ENCODE data around the gene ATXN1.

Gene ATXN1

DNA sequence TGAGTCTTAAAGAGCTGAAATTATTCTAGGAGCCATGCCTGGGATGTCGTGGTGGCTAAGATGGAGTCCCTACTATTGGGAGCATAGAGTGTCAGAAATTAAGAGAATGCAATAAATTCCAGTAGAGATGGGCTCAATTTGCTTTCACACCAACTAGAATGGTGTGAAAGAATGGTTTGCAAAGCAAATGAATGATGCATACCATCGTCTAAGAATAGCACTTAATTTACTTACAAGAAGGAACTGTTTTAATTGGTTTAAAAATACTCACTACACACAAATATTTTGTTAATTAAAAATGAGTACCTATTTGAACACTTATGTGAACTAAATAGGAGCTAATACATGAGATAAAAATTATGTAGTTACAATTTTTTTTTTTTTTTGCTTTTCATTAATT is 390.3 kb downstream of the ATXN1 start:
- TF ChIP-seq, protein P1, sequence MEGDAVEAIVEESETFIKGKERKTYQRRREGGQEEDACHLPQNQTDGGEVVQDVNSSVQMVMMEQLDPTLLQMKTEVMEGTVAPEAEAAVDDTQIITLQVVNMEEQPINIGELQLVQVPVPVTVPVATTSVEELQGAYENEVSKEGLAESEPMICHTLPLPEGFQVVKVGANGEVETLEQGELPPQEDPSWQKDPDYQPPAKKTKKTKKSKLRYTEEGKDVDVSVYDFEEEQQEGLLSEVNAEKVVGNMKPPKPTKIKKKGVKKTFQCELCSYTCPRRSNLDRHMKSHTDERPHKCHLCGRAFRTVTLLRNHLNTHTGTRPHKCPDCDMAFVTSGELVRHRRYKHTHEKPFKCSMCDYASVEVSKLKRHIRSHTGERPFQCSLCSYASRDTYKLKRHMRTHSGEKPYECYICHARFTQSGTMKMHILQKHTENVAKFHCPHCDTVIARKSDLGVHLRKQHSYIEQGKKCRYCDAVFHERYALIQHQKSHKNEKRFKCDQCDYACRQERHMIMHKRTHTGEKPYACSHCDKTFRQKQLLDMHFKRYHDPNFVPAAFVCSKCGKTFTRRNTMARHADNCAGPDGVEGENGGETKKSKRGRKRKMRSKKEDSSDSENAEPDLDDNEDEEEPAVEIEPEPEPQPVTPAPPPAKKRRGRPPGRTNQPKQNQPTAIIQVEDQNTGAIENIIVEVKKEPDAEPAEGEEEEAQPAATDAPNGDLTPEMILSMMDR (IDR thresholded peaks at IDR 0.05; ENCODE audit: low read depth, low read length): no peak
- no peak for TF ChIP-seq EZH2phosphoT487 (IDR thresholded peaks at IDR 0.05; ENCODE audit: low read depth)
- H3K9me3 ChIP-seq (ENCODE audit: insufficient read depth, low read length): no peaks in the 10 kb centered on the region
- H3K4me1 ChIP-seq (ENCODE audit: low read length): no peaks in the 10 kb centered on the region
- no peak overlapping the region for H3K9ac ChIP-seq (ENCODE audit: low read length)
- H3K27ac ChIP-seq (ENCODE audit: low read length): no peak overlapping the region
- H3K79me2 ChIP-seq (ENCODE audit: low read length): no peaks in the 10 kb centered on the region
- H3K36me3 ChIP-seq (replicated peaks; ENCODE audit: low read depth, low read length): no peaks in the 10 kb centered on the region
- H4K20me1 ChIP-seq (ENCODE audit: insufficient read depth, low read length): no peaks in the 10 kb centered on the region
- no peak overlapping the region for H3K4me2 ChIP-seq (ENCODE audit: low read length)
- no peak overlapping the region for H3K4me3 ChIP-seq (ENCODE audit: low read length)
- peaks cover 28% of the 10 kb centered on the region for H3K27me3 ChIP-seq (ENCODE audit: low read depth, low read length)
- no peak overlapping the region for H2AFZ ChIP-seq (ENCODE audit: low read depth, low read length)

DNA sequence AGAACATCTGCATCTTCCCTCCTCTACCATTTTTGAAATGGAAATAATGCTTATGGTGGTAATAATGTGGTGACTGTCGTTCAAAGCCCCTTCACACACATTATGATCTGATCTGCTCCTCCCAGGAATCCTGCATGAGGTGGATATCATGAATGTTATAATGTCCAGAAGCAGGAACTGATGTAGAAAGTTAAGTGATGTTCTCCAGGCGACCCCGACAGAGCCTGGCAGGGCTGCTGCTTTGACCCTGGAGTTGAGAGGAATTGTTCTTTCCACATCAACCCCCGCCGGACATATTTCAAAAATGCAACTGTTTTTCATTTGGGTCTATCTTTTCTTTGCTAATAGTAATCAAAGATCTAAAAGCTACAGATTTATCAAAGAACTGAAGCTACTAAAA is 391.3 kb downstream of the ATXN1 start:
- Histone ChIP-seq H3K27ac (ENCODE audit: low read length) (no peak overlapping the region), H3K27me3 (ENCODE audit: low read depth, low read length) (peaks cover 19% of the 10 kb centered on the region), H3K36me3 (replicated peaks; ENCODE audit: low read depth, low read length) (no peaks in the 10 kb centered on the region), H3K79me2 (ENCODE audit: low read length) (no peaks in the 10 kb centered on the region), H3K4me1 (ENCODE audit: low read length) (no peaks in the 10 kb centered on the region), H3K4me2 (ENCODE audit: low read length) (no peak overlapping the region), H3K4me3 (ENCODE audit: low read length) (no peak overlapping the region), H3K9ac (ENCODE audit: low read length) (no peak overlapping the region), H2AFZ (ENCODE audit: low read depth, low read length) (no peak overlapping the region), H3K9me3 (ENCODE audit: insufficient read depth, low read length) (no peaks in the 10 kb centered on the region), H4K20me1 (ENCODE audit: insufficient read depth, low read length) (no peaks in the 10 kb centered on the region)
- TF ChIP-seq, protein P1 (IDR thresholded peaks at IDR 0.05; ENCODE audit: low read depth, low read length): no peak

DNA sequence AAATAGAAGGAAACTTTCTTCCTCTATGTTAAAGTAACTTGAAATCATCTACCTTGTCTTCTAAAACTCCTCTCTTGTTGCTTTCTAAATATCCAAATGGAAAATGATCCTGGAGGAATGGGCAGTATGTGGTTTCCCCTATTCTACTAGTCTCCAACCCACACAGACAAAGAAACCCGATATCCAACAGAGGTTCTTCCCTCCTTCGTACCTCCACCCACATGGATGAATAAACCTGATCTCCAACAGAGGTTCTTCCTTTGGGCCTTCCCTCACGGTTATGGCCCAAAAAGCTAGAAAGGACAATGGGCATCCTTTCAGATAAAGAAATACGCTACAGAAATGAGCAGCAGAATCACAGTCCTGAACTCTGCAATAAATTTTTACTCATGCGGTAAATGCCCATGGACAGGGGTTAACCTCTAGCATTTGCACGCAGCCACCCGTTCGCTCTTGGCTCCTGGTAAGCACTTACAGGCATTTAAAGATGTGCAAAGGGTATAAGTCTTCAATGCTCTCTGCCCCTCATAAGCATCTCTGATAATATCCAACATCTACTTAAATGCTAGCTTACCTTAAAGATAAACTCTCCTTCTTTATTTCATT is 392.0 kb downstream of the ATXN1 start:
- H3K27ac ChIP-seq (ENCODE audit: low read length): no peak overlapping the region
- H3K9me3 ChIP-seq (ENCODE audit: insufficient read depth, low read length): no peaks in the 10 kb centered on the region
- H3K4me3 ChIP-seq (ENCODE audit: low read length): no peak overlapping the region
- TF ChIP-seq EZH2phosphoT487 (IDR thresholded peaks at IDR 0.05; ENCODE audit: low read depth): no peak
- TF ChIP-seq, protein P1 (IDR thresholded peaks at IDR 0.05; ENCODE audit: low read depth, low read length): no peak
- no peaks in the 10 kb centered on the region for H4K20me1 ChIP-seq (ENCODE audit: insufficient read depth, low read length)
- no peaks in the 10 kb centered on the region for H3K79me2 ChIP-seq (ENCODE audit: low read length)
- no peak overlapping the region for H2AFZ ChIP-seq (ENCODE audit: low read depth, low read length)
- H3K9ac ChIP-seq (ENCODE audit: low read length): no peak overlapping the region
- peaks cover 11% of the 10 kb centered on the region; the same call in 1 of the 2 replicates for H3K27me3 ChIP-seq (ENCODE audit: low read depth, low read length)
- no peak overlapping the region for H3K4me2 ChIP-seq (ENCODE audit: low read length)
- no peaks in the 10 kb centered on the region for H3K36me3 ChIP-seq (replicated peaks; ENCODE audit: low read depth, low read length)
- H3K4me1 ChIP-seq (ENCODE audit: low read length): no peaks in the 10 kb centered on the region

DNA sequence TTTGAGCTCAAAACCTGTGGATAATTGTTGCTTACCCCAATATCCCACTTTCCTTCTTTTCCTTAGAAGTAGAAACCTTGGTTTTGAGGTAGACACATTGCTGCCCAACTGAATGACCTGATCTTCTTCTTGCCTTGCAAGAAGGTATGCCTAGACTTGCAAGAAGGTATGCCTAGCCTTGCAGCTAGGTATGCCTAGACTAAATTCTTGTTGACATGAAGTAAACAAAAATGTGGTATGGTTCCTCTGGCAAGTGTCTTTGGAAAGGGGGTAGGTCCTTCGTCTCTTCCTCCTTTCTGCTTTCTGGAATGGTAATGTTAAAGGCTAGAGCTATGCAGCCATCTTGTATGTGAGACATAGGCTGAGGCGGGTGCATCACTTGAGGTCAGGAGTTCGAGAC is 393.7 kb downstream of the ATXN1 start:
- no peaks in the 10 kb centered on the region for H3K36me3 ChIP-seq (replicated peaks; ENCODE audit: low read depth, low read length)
- H3K4me1 ChIP-seq (ENCODE audit: low read length): no peaks in the 10 kb centered on the region
- H3K27ac ChIP-seq (ENCODE audit: low read length): no peak overlapping the region
- H3K27me3 ChIP-seq (ENCODE audit: low read depth, low read length): peaks cover 19% of the 10 kb centered on the region
- no peaks in the 10 kb centered on the region for H3K9me3 ChIP-seq (ENCODE audit: insufficient read depth, low read length)
- no peak overlapping the region for H3K4me3 ChIP-seq (ENCODE audit: low read length)
- no peaks in the 10 kb centered on the region for H3K79me2 ChIP-seq (ENCODE audit: low read length)
- no peaks in the 10 kb centered on the region for H4K20me1 ChIP-seq (ENCODE audit: insufficient read depth, low read length)
- H3K4me2 ChIP-seq (ENCODE audit: low read length): no peak overlapping the region
- no peak for TF ChIP-seq EZH2phosphoT487 (IDR thresholded peaks at IDR 0.05; ENCODE audit: low read depth)
- no peak overlapping the region for H2AFZ ChIP-seq (ENCODE audit: low read depth, low read length)
- no peak overlapping the region for H3K9ac ChIP-seq (ENCODE audit: low read length)
